SK-N-SH (cell line): ENCODE data around the gene ATP8A2. TPM values are rescaled to one million over a fixed set of nuclear protein-coding genes. Genes with fewer than 3 reads are reported as not detected.

Experiments used
- CTCF ChIA-PET: fragments of 300-600, 350-600 bp; formaldehyde crosslinking; extraction: SDS; loops from one replicate; lab custom pipeline; 2021; lab: Yijun Ruan, JAX
- POLR2A ChIA-PET: fragments of 350-600 bp; sonication (Branson Sonifier 250); formaldehyde crosslinking; extraction: SDS; loops from one replicate; lab custom pipeline; 2020; ENCODE audit warnings: antibody characterized with exemption, inconsistent platforms; lab: Yijun Ruan, JAX
- DNase-seq: peaks from one replicate; pipeline ENCODE4 v3.0.0; 2012
- H2AFZ ChIP-seq: fragments of 200-600 bp; sonication (generic); 2 replicates; pipeline ENCODE4 v1.8.1; 2016; ENCODE audit warnings: antibody characterized with exemption, mild to moderate bottlenecking, low read depth
- H3F3A ChIP-seq: fragments of 200-600 bp; sonication (generic); replicated peaks from 2 replicates; pipeline ENCODE3; 2016; ENCODE audit warnings: antibody characterized with exemption, mild to moderate bottlenecking; ENCODE audit not compliant: insufficient read depth
- H3K27ac ChIP-seq, 2 experiments: fragments of 200-500 bp in 1 of 2; fragments of 200-600 bp in 1 of 2; sonication (Bioruptor generic) in 1 of 2; sonication (generic), shearing (Covaris generic) in 1 of 2; 2 replicates each; pipeline versions ENCODE4 v1.5.1 to v1.6.1; 2014 to 2016; ENCODE audit warnings: low read depth in 2 of 2, inconsistent platforms in 1 of 2, low read length in 1 of 2, mild to moderate bottlenecking in 1 of 2, mixed read lengths in 1 of 2
- H3K27me3 ChIP-seq: fragments of 200-600 bp; sonication (generic), shearing (Covaris generic); 2 replicates; pipeline ENCODE4 v1.6.1; 2016; ENCODE audit warnings: mixed run types; ENCODE audit not compliant: insufficient read depth
- H3K36me3 ChIP-seq, 2 experiments: fragments of 200-500 bp in 1 of 2; fragments of 200-600 bp in 1 of 2; sonication (Bioruptor generic) in 1 of 2; sonication (generic) in 1 of 2; replicated peaks in 1 of 2; 2 replicates each; pipeline versions ENCODE3 to v1.5.1; 2014 to 2016; ENCODE audit warnings: low read length in 1 of 2, mild to moderate bottlenecking in 1 of 2; ENCODE audit not compliant: insufficient read depth in 2 of 2, control insufficient read depth in 1 of 2
- H3K4me1 ChIP-seq, 2 experiments: fragments of 200-500 bp in 1 of 2; fragments of 200-600 bp in 1 of 2; sonication (Bioruptor generic) in 1 of 2; sonication (generic), shearing (Covaris generic) in 1 of 2; 2 replicates each; pipeline versions ENCODE4 v1.5.1 to v1.6.1; 2014 to 2016; ENCODE audit warnings: low read depth in 1 of 2, low read length in 1 of 2, mixed run types in 1 of 2; ENCODE audit not compliant: insufficient read depth in 2 of 2, control insufficient read depth in 1 of 2
- H3K4me2 ChIP-seq: fragments of 200-600 bp; sonication (generic), shearing (Covaris generic); 2 replicates; pipeline ENCODE4 v1.6.1; 2017; ENCODE audit warnings: mixed run types
- H3K4me3 ChIP-seq, 2 experiments: fragments of 200-500 bp in 1 of 2; fragments of 200-600 bp in 1 of 2; sonication (Bioruptor generic) in 1 of 2; sonication (generic), shearing (Covaris generic) in 1 of 2; 2 replicates each; pipeline versions ENCODE4 v1.5.1 to v1.8.1; 2014 to 2016; ENCODE audit warnings: low read depth in 2 of 2, inconsistent platforms in 1 of 2, low read length in 1 of 2, mild to moderate bottlenecking in 1 of 2, mixed read lengths in 1 of 2, moderate library complexity in 1 of 2
- H3K79me2 ChIP-seq: fragments of 200-600 bp; sonication (generic); 2 replicates; pipeline ENCODE4 v1.8.1; 2017; ENCODE audit warnings: mild to moderate bottlenecking; ENCODE audit not compliant: insufficient read depth
- H3K9ac ChIP-seq: fragments of 200-600 bp; sonication (generic); 2 replicates; pipeline ENCODE4 v1.6.1; 2017; ENCODE audit warnings: mixed run types
- H3K9me2 ChIP-seq: fragments of 200-600 bp; sonication (generic); 2 replicates; pipeline ENCODE4 v1.6.1; 2017; ENCODE audit warnings: mixed run types
- H3K9me3 ChIP-seq: fragments of 200-600 bp; sonication (generic); 2 replicates; pipeline ENCODE4 v1.6.1; 2017; ENCODE audit warnings: mixed run types, mild to moderate bottlenecking, moderate library complexity
- H4K20me1 ChIP-seq: fragments of 200-600 bp; sonication (generic); 2 replicates; pipeline ENCODE4 v1.6.1; 2017; ENCODE audit warnings: mild to moderate bottlenecking, mixed run types; ENCODE audit not compliant: insufficient read depth
- CHD2 ChIP-seq: fragments of 150-350 bp; IDR thresholded peaks from 2 replicates; pipeline ENCODE4 v1.6.1; 2018; ENCODE audit warnings: low read length; ENCODE audit not compliant: partially characterized antibody
- EZH2phosphoT487 ChIP-seq: fragments of 200-600 bp; sonication (generic); IDR thresholded peaks from 2 replicates; pipeline ENCODE4 v1.6.1; 2017; ENCODE audit warnings: low read depth, mixed run types, mild to moderate bottlenecking, antibody characterized with exemption, moderate library complexity, borderline replicate concordance
- FOSL2 ChIP-seq: IDR thresholded peaks from 2 replicates; pipeline ENCODE4 v1.4.0; 2012; ENCODE audit warnings: low read depth, mild to moderate bottlenecking, moderate library complexity, borderline replicate concordance
- GABPA ChIP-seq: IDR thresholded peaks from 2 replicates; pipeline ENCODE4 v1.4.0; 2012; ENCODE audit warnings: low read depth, mild to moderate bottlenecking
- GATA2 ChIP-seq: sonication (generic); formaldehyde crosslinking; IDR thresholded peaks from 2 replicates; pipeline ENCODE4 v1.5.0; 2020; ENCODE audit warnings: mild to moderate bottlenecking, missing genetic modification reagents
- NFIC ChIP-seq: IDR thresholded peaks from 2 replicates; pipeline ENCODE4 v1.4.0; 2012; ENCODE audit warnings: borderline replicate concordance
- NRF1 ChIP-seq: IDR thresholded peaks from 2 replicates; pipeline ENCODE4 v1.6.1; 2012; ENCODE audit warnings: low read depth, mild to moderate bottlenecking, low read length
- POLR2AphosphoS5 ChIP-seq: IDR thresholded peaks from 2 replicates; pipeline ENCODE4 v1.6.1; 2012; ENCODE audit warnings: low read depth, low read length
- RAD21 ChIP-seq: IDR thresholded peaks from 2 replicates; pipeline ENCODE4 v1.6.1; 2012; ENCODE audit warnings: mild to moderate bottlenecking, low read length
- RCOR1 ChIP-seq: fragments of 150-350 bp; IDR thresholded peaks from 2 replicates; pipeline ENCODE4 v1.6.1; 2017; ENCODE audit warnings: antibody characterized with exemption, low read length
- SIN3A ChIP-seq: IDR thresholded peaks from 2 replicates; pipeline ENCODE4 v1.6.1; 2012; ENCODE audit warnings: low read depth, mild to moderate bottlenecking, low read length, moderate library complexity, borderline replicate concordance
- SMC3 ChIP-seq: IDR thresholded peaks from 2 replicates; pipeline ENCODE4 v1.6.1; 2012; ENCODE audit warnings: low read depth, low read length, improper control_type of control experiment
- TAF1 ChIP-seq: IDR thresholded peaks from 2 replicates; pipeline ENCODE4 v1.6.1; 2012; ENCODE audit warnings: low read depth, mild to moderate bottlenecking, low read length, moderate library complexity, borderline replicate concordance
- TEAD4 ChIP-seq: IDR thresholded peaks from 2 replicates; pipeline ENCODE4 v1.4.0; 2012; ENCODE audit warnings: mild to moderate bottlenecking, borderline replicate concordance; ENCODE audit not compliant: insufficient read depth
- WGBS: methylation state at CpG from one replicate; pipeline ENCODE4 v1.1.6; 2017; ENCODE audit warnings: low lambda C conversion rate; 5-methylcytosine and 5-hydroxymethylcytosine counted together
- polyA plus RNA-seq, 3 experiments: library from polyadenylated mRNA; depleted of rRNA; stranded (reverse); fragments of >200 nt; gene quantifications; 2 replicates each; pipeline ENCODE4 v1.2.3, GENCODE V29; 2012
- TF ChIP-seq, protein P1 (sequence below): fragments of 200-600 bp; sonication (generic); IDR thresholded peaks from 2 replicates; pipeline ENCODE4 v1.6.1; 2017; ENCODE audit warnings: antibody characterized with exemption, mild to moderate bottlenecking, moderate library complexity
- TF ChIP-seq, protein P2 (sequence below): IDR thresholded peaks from 2 replicates; pipeline ENCODE4 v1.4.0; 2012; ENCODE audit warnings: low read depth, borderline replicate concordance
- TF ChIP-seq, protein P3 (sequence below): IDR thresholded peaks from 2 replicates; pipeline ENCODE4; 2012
- TF ChIP-seq, protein P4 (sequence below): fragments of 150-350 bp; IDR thresholded peaks from 2 replicates; pipeline ENCODE4 v1.6.1; 2016; ENCODE audit warnings: mild to moderate bottlenecking, low read depth, low read length

Gene ATP8A2
- polyA plus RNA-seq, 1 of the 3 experiments (the other 2 are of a cell fraction), result 0.02 TPM

DNA sequence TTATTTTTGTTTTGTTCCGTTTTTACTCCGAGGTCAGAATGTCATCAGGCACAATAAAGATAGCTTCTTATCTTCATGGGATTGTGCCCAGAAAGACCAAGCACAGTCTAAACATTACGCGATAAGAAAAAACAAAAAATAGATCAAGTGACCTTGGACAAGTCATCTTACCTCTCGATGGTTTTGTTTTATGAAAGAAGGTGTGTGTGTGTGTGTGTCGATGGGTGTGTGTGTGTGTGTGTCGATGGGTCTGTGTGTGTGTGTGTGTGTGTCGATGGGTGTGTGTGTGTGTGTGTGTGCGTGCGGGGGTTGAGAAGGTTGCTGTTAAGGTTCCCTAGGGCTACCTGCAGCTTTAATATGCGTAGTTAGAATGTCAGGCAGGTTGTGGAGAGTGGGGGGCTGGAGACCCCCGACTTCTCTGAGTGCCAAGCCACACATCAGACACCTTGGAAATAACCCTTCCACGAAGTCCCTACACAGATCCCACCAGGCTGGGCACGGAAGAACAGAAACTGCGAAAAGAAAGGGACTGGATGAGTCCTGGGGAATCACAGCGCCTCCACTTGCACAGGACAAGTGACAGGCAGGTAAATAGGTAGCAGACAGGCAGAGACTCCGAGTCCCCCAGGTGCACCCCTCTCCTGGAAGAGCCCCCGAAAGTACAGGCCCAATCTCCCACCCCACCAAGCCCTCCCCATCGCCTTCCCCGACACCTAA lies 458 bp upstream of the ATP8A2 start:
- Histone ChIP-seq H3K4me1 (peaks cover 0 to 5% of the 10 kb centered on the region in 2 experiments; a peak in 1 of 4 replicates), H3K9ac (no peak overlapping the region), H3K27me3 (peaks cover 54% of the 10 kb centered on the region), H3K27ac (no peak overlapping the region), H3K79me2 (no peaks in the 10 kb centered on the region), H3K36me3 (no peaks in the 10 kb centered on the region), H3K9me3 (no peaks in the 10 kb centered on the region), H4K20me1 (no peaks in the 10 kb centered on the region), H3K4me2 (peak overlapping the region; percentile 33; the same call in 1 of the 2 replicates), H3K9me2 (no peaks in the 10 kb centered on the region), H3F3A (no peaks in the 10 kb centered on the region), H2AFZ (no peak overlapping the region), H3K4me3 (peak overlapping the region; percentile 29 to 51; a peak in 3 of 4 replicates)
- WGBS, result 58% methylated on average over 15 of the region's 20 CpGs
- ChIA-PET CTCF (interaction anchor here (1.6 kb wide), 1 partner anchor 138 kb away, joined by 4 read pairs; no protein-coding TSS in a partner anchor), POLR2A (no interaction called here)
- TF ChIP-seq RCOR1, result no peak
- no peak for TF ChIP-seq SMC3
- no peak for TF ChIP-seq CHD2
- TF ChIP-seq, protein P1, sequence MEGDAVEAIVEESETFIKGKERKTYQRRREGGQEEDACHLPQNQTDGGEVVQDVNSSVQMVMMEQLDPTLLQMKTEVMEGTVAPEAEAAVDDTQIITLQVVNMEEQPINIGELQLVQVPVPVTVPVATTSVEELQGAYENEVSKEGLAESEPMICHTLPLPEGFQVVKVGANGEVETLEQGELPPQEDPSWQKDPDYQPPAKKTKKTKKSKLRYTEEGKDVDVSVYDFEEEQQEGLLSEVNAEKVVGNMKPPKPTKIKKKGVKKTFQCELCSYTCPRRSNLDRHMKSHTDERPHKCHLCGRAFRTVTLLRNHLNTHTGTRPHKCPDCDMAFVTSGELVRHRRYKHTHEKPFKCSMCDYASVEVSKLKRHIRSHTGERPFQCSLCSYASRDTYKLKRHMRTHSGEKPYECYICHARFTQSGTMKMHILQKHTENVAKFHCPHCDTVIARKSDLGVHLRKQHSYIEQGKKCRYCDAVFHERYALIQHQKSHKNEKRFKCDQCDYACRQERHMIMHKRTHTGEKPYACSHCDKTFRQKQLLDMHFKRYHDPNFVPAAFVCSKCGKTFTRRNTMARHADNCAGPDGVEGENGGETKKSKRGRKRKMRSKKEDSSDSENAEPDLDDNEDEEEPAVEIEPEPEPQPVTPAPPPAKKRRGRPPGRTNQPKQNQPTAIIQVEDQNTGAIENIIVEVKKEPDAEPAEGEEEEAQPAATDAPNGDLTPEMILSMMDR, result no peak
- no peak for TF ChIP-seq GABPA
- TF ChIP-seq TEAD4, result no peak
- no peak for TF ChIP-seq GATA2 (CRISPR knock-in tag)
- TF ChIP-seq FOSL2, result no peak
- no peak for TF ChIP-seq EZH2phosphoT487
- TF ChIP-seq RAD21, result no peak
- TF ChIP-seq, protein P2, sequence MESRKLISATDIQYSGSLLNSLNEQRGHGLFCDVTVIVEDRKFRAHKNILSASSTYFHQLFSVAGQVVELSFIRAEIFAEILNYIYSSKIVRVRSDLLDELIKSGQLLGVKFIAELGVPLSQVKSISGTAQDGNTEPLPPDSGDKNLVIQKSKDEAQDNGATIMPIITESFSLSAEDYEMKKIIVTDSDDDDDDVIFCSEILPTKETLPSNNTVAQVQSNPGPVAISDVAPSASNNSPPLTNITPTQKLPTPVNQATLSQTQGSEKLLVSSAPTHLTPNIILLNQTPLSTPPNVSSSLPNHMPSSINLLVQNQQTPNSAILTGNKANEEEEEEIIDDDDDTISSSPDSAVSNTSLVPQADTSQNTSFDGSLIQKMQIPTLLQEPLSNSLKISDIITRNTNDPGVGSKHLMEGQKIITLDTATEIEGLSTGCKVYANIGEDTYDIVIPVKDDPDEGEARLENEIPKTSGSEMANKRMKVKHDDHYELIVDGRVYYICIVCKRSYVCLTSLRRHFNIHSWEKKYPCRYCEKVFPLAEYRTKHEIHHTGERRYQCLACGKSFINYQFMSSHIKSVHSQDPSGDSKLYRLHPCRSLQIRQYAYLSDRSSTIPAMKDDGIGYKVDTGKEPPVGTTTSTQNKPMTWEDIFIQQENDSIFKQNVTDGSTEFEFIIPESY, result no peak
- no peak for TF ChIP-seq NFIC
- TF ChIP-seq POLR2AphosphoS5, result no peak
- no peak for TF ChIP-seq TAF1
- no peak for TF ChIP-seq NRF1
- TF ChIP-seq, protein P3, sequence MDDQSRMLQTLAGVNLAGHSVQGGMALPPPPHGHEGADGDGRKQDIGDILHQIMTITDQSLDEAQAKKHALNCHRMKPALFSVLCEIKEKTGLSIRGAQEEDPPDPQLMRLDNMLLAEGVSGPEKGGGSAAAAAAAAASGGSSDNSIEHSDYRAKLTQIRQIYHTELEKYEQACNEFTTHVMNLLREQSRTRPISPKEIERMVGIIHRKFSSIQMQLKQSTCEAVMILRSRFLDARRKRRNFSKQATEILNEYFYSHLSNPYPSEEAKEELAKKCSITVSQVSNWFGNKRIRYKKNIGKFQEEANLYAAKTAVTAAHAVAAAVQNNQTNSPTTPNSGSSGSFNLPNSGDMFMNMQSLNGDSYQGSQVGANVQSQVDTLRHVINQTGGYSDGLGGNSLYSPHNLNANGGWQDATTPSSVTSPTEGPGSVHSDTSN, result no peak
- TF ChIP-seq SIN3A, result no peak
- TF ChIP-seq, protein P4, sequence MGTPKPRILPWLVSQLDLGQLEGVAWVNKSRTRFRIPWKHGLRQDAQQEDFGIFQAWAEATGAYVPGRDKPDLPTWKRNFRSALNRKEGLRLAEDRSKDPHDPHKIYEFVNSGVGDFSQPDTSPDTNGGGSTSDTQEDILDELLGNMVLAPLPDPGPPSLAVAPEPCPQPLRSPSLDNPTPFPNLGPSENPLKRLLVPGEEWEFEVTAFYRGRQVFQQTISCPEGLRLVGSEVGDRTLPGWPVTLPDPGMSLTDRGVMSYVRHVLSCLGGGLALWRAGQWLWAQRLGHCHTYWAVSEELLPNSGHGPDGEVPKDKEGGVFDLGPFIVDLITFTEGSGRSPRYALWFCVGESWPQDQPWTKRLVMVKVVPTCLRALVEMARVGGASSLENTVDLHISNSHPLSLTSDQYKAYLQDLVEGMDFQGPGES, result no peak
- DNase-seq, result no peak
